Stomach (tissue), 4 donors: ENCODE measurements around the gene C21orf58.

Source experiments
- POLR2A ChIP-seq, 4 donors: fragments of 450-650 bp; IDR thresholded peaks; one replicate each; pipeline ENCODE4 v1.6.1; 2016; ENCODE audit warnings: antibody characterized with exemption in 4 of 4, control low read depth in 2 of 4, mild to moderate bottlenecking in 1 of 4, moderate library complexity in 1 of 4
- POLR2AphosphoS5 ChIP-seq, 3 donors: sonication (generic); formaldehyde crosslinking; IDR thresholded peaks; one replicate each; pipeline ENCODE4 v1.6.1; 2016; ENCODE audit warnings: antibody characterized with exemption in 3 of 3
- TF ChIP-seq, protein P1 (sequence below), 7 experiments: fragments of 450-650 bp in 4 of 7; fragments of 200-600 bp in 3 of 7; sonication (generic) in 3 of 7; IDR thresholded peaks; one replicate each; pipeline ENCODE4 v1.5.1; 2016 to 2019; ENCODE audit warnings: antibody characterized with exemption in 7 of 7, control low read depth in 2 of 7, mild to moderate bottlenecking in 1 of 7

DNA sequence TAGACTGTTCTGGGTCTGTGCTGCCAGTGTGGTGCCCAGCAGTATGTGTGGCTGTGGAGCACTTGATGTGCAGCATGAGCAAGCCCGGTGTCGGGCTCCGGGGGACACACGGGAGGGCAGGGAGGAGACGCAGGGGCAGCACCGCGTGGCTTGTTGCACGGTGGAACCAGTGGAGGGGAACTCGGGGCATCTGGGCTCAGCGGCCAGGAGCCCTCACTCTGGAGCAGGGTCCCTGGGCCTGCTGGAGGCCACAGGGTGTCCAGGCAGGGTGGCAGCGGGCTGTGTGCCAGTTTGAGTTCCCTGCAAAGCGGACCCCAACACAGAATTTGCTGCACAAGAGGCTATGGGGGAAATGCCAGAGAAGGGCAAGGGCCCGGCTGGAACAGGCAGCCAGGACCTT, 30.8 kb upstream of the C21orf58 start:
- TF ChIP-seq POLR2AphosphoS5 (IDR thresholded peaks at IDR 0.05) (no peak), POLR2A (IDR thresholded peaks at IDR 0.05) (no peak)
- TF ChIP-seq, protein P1, sequence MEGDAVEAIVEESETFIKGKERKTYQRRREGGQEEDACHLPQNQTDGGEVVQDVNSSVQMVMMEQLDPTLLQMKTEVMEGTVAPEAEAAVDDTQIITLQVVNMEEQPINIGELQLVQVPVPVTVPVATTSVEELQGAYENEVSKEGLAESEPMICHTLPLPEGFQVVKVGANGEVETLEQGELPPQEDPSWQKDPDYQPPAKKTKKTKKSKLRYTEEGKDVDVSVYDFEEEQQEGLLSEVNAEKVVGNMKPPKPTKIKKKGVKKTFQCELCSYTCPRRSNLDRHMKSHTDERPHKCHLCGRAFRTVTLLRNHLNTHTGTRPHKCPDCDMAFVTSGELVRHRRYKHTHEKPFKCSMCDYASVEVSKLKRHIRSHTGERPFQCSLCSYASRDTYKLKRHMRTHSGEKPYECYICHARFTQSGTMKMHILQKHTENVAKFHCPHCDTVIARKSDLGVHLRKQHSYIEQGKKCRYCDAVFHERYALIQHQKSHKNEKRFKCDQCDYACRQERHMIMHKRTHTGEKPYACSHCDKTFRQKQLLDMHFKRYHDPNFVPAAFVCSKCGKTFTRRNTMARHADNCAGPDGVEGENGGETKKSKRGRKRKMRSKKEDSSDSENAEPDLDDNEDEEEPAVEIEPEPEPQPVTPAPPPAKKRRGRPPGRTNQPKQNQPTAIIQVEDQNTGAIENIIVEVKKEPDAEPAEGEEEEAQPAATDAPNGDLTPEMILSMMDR (IDR thresholded peaks at IDR 0.05): no peak
